ENCODE data around the gene MAF. TPM values are rescaled to one million over a fixed set of nuclear protein-coding genes. Genes with fewer than 3 reads are reported as not detected.

The MAF gene
- total and polyA plus RNA-seq, 2 of the 13 experiments (the other 11 are each of a cell fraction or from before 2014, with no cell fraction given) = 0.07 to 0.31 TPM

DNA sequence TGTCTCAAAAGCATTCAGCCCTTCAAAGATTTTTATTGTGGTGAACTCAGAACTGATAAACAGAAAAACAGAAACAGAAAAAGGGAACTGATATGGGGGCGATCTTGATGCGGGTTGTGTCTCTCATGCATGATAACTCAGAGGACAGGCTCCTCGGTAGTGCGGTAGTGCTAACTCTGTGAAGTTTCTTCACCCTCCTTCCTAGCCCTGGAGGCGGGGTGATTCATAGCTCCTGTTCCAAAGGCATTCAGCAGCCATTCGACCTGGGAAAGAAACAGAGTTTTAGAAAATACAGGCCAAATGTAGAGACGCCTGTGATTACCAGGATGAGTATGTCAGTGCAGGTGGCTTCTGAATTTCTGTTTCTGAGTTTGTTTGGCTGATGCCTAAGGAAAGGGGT lies 5.5 kb upstream of the MAF start:
- no peak for TF ChIP-seq ZNF329 (CRISPR knock-in tag; IDR thresholded peaks at IDR 0.05; ENCODE audit: low read depth)
- TF ChIP-seq PAX8 (CRISPR knock-in tag; IDR thresholded peaks at IDR 0.05; ENCODE audit: borderline replicate concordance) = no peak
- no peak for TF ChIP-seq ZNF652 (CRISPR knock-in tag; IDR thresholded peaks at IDR 0.05; ENCODE audit: borderline replicate concordance, low read depth)
- TF ChIP-seq, protein P1, sequence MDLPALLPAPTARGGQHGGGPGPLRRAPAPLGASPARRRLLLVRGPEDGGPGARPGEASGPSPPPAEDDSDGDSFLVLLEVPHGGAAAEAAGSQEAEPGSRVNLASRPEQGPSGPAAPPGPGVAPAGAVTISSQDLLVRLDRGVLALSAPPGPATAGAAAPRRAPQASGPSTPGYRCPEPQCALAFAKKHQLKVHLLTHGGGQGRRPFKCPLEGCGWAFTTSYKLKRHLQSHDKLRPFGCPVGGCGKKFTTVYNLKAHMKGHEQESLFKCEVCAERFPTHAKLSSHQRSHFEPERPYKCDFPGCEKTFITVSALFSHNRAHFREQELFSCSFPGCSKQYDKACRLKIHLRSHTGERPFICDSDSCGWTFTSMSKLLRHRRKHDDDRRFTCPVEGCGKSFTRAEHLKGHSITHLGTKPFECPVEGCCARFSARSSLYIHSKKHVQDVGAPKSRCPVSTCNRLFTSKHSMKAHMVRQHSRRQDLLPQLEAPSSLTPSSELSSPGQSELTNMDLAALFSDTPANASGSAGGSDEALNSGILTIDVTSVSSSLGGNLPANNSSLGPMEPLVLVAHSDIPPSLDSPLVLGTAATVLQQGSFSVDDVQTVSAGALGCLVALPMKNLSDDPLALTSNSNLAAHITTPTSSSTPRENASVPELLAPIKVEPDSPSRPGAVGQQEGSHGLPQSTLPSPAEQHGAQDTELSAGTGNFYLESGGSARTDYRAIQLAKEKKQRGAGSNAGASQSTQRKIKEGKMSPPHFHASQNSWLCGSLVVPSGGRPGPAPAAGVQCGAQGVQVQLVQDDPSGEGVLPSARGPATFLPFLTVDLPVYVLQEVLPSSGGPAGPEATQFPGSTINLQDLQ (CRISPR knock-in tag; IDR thresholded peaks at IDR 0.05) = no peak
- no peak for TF ChIP-seq HNF4G (IDR thresholded peaks at IDR 0.05; ENCODE audit: borderline replicate concordance, low read depth, low read length)
- no peak for TF ChIP-seq HNF4G (CRISPR knock-in tag; IDR thresholded peaks at IDR 0.05; ENCODE audit: borderline replicate concordance, low read depth)
- TF ChIP-seq ZNF234 (CRISPR knock-in tag; conservative IDR thresholded peaks at IDR 0.05) = no peak
- no peak for TF ChIP-seq MATR3 (CRISPR knock-in tag; IDR thresholded peaks at IDR 0.05)
- TF ChIP-seq ZNF101 (CRISPR knock-in tag; IDR thresholded peaks at IDR 0.05; ENCODE audit: borderline replicate concordance, low read depth) = no peak
- TF ChIP-seq, protein P2, sequence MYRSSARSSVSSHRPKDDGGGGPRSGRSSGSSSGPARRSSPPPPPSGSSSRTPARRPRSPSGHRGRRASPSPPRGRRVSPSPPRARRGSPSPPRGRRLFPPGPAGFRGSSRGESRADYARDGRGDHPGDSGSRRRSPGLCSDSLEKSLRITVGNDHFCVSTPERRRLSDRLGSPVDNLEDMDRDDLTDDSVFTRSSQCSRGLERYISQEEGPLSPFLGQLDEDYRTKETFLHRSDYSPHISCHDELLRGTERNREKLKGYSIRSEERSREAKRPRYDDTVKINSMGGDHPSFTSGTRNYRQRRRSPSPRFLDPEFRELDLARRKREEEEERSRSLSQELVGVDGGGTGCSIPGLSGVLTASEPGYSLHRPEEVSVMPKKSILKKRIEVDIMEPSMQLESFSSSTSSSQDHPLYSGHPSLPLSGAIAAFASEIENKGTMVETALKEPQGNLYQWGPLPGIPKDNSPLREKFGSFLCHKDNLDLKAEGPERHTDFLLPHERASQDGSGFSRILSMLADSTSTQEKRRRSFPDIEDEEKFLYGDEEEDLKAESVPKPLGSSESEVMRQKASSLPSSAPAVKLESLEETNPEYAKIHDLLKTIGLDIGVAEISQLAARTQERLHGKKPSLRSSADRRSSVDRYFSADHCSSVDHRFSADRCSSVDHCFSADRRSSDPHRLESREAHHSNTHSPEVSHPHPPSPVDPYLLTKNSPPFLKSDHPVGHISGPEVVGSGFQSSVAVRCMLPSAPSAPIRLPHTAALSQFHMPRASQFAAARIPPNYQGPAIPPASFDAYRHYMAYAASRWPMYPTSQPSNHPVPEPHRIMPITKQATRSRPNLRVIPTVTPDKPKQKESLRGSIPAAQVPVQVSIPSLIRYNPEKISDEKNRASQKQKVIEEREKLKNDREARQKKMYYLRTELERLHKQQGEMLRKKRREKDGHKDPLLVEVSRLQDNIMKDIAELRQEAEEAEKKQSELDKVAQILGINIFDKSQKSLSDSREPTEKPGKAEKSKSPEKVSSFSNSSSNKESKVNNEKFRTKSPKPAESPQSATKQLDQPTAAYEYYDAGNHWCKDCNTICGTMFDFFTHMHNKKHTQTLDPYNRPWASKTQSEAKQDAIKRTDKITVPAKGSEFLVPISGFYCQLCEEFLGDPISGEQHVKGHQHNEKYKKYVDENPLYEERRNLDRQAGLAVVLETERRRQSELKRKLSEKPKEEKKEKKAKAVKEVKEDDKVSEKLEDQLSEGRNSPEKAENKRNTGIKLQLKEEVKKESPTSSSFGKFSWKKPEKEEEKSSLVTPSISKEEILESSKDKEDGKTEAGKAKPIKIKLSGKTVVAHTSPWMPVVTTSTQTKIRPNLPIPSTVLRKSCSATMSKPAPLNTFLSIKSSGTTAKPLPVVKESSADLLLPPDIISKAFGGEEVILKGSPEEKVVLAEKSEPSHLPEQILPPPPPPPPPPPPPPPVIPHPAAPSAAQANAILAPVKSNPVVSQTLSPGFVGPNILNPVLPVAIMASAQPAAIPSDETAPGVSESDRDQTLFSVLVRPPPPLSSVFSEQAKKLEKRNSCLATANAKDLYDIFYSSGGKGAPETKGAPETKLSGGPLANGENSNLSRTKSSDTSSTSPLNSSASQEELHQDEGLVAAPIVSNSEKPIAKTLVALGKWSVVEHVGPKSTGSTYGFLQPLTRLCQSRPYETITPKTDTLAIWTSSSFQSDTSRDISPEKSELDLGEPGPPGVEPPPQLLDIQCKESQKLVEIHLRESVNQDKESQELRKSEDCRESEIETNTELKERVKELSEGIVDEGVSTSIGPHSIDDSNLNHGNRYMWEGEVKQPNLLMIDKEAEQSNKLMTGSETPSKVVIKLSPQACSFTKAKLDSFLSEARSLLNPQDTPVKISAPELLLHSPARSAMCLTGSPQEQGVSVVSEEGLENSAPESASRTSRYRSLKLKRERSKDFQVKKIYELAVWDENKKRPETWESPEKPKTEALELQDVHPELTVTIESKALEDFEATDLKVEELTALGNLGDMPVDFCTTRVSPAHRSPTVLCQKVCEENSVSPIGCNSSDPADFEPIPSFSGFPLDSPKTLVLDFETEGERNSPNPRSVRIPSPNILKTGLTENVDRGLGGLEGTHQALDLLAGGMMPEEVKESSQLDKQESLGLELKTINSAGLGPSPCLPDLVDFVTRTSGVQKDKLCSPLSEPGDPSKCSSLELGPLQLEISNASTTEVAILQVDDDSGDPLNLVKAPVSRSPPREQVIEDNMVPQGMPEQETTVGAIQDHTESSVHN (CRISPR knock-in tag; IDR thresholded peaks at IDR 0.05) = no peak
- no peak overlapping the region for H3K27ac ChIP-seq (ENCODE audit: extremely low read length, insufficient read depth, low read length)
- no peak overlapping the region for H3K4me3 ChIP-seq (replicated peaks in 1 of 3; ENCODE audit: insufficient read depth in 1 of 3, low read depth in 2 of 3, low read length in 3 of 3)
- no peaks in the 10 kb centered on the region for H3K36me3 ChIP-seq (replicated peaks in 1 of 2; ENCODE audit: control insufficient read depth in 1 of 2, insufficient read depth in 2 of 2, low read length in 2 of 2)
- WGBS (ENCODE audit: low lambda C conversion rate) = 50% methylated on average over 7 of the region's 7 CpGs
- H4K20me1 ChIP-seq (ENCODE audit: insufficient read depth, low read length) = no peaks in the 10 kb centered on the region
- H2AFZ ChIP-seq (ENCODE audit: low read length) = no peak overlapping the region
- BruUV-seq (replicated peaks) = no TSS peak
- no peaks in the 10 kb centered on the region for H3K9me3 ChIP-seq (ENCODE audit: low read length)
- no peak for DNase-seq (ENCODE audit: low spot score)
- ChIA-PET POLR2A (no interaction called here), CTCF (ENCODE audit: low intra/inter-chr PET ratio, low total read pairs) (no interaction called here)
- no peak for ATAC-seq
- H3K79me2 ChIP-seq (ENCODE audit: insufficient read depth, low read length) = no peaks in the 10 kb centered on the region
- no peak overlapping the region for H3K4me2 ChIP-seq (ENCODE audit: low read depth, low read length)
- peaks cover 20% of the 10 kb centered on the region for H3K4me1 ChIP-seq (ENCODE audit: insufficient read depth, low read length)
- H3K9ac ChIP-seq (ENCODE audit: insufficient read depth, low read depth, low read length) = no peak overlapping the region
- FAIRE-seq = no peak
- in situ Hi-C loops (cut with HindIII; ENCODE audit: extremely low pct_ligation_motif_present, low pct_unique_long_range_greater_than_20kb) = loop anchor here (10.0 to 25.0 kb wide), 3 partner anchors 681 to 1369 kb away; no protein-coding TSS in a partner anchor
- intact Hi-C loops (cut with micrococcal nuclease; ENCODE audit: unreplicated experiment) = loop anchor here (10.0 kb wide), 1 partner anchor 1101 kb away; no protein-coding TSS in a partner anchor
- peaks cover under 1 to 5% of the 10 kb centered on the region in 2 experiments; a peak in 4 of 5 replicates for H3K27me3 ChIP-seq (ENCODE audit: control insufficient read depth in 1 of 2, insufficient read depth in 2 of 2, low read length in 2 of 2)
